GM18873 (cell line): ENCODE results near the gene ST3GAL5.
"Not testable (repeated sequence)": the region's sequence is repeated elsewhere in the genome, so short reads cannot be mapped to it uniquely, and the experiment has no call there.

Source experiments
- ATAC-seq: cut with Tn5 transposase; IDR thresholded peaks from one replicate; pipeline ENCODE4 v1.9.1; 2021; ENCODE audit warnings: mild to moderate bottlenecking, moderate library complexity, moderate number of reproducible peaks; ENCODE audit not compliant: unreplicated experiment, low FRiP score

Gene ST3GAL5

GRCh38 chr2:85894554-85895278 is 5.9 kb upstream of the ST3GAL5 start:
- not testable (repeated sequence) for ATAC-seq

DNA sequence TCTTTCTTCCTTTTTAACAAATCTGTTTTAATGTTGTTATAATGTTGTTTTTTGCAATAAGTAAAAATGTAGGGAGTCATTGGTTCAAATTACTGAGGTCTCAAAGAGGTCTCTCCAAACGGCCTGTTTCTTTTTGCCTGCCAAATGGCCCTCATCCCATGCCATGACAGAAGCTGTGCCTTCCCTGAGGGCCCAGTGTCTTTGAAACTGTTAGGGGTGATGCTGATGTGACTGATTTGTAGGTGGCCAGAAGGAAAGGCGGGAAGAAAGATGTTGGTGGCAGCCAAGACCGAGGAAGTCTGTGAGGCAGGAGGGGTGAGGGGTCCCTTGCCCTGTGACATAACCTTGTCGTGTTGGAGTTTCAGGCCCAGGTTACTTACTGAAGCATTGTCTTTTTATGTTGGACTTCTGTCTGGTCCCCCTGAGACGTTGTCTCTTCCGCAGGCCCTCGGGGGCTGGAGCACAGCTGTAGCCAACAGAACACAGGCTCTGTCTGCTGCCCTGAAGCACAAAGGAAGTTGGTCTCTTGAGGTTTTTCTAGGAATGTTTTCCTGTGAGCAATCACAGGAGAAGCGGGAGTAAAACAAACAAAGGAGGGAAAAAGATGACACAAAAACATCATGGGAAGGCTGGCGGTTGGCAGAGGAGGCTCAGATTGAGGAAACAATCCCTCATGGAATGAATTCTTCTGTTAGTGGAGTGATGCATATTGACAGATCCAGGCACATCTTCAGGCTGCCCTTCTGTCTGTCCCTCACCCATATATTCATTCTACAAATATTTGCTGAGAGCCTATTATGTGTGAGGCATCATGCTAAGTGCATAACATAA is 4.9 kb upstream of the ST3GAL5 start:
- ATAC-seq = no peak

DNA sequence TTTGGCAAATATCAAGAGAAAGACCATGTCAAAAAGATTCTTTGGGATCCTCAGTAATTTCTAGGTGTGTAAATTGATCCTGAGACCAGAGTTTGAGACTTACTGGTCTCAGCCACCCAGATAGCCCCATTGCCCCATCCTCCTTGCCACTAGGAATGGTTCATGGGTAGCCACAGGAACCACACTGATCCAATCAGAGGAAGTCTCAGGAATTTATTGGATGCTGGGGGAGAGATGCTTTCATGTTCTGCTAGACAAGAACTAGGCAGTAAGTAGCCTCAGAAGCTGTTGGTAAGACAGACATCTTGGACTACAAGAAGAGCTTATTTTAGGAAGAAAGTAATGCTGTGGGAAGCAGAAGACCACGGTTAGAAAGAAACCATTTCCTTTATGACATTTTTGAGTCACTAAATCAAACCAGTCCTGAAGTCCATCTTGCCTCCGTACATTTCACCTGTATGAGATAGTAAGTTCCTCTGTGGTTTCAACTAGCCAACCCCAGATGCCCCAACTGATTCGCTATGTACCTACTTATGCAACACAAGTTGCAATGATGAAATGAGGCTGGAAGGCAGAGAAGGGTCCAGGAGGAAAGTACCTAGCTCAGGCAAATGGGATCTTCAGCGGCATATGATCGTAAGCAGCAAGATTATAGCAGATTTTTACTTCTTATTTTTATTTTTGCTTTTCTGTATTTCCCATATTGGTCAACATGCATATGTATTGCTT is 3.6 kb upstream of the ST3GAL5 start:
- no peak for ATAC-seq

DNA sequence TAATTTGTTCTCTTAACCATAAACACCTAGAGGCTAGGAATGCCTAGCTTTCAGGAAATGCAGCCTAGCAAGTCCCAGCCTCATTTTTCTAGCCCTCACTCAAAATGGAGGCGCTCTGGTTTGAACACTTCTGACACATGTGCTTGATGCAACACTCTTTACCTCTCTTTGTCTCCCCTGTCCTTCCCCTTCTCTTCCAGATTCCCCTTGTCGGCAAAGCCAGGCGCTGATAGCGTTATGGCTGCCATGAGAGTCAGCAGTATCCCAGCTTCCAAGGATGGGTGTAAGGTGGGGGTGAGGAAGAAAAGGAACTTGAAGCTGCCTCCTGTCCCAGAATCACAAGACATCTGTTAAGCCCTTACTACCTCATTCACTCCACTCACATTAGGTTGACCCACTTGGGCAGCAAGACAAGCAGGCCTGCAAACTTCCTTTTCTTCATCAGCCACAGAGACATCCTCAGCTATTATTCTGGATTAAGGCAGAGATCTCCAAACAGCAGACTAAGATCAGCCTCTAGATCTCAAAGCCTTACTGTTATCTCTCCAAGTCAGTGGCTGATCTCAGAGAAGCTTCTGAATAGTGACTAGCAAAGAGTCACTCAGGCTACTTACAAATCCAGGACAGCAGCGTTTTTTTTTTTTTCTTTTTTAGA is 1.9 kb upstream of the ST3GAL5 start:
- no peak for ATAC-seq

- ATAC-seq = no peak
These were observed 964 bp upstream of the ST3GAL5 start for GRCh38 chr2:85889627-85890281.

DNA sequence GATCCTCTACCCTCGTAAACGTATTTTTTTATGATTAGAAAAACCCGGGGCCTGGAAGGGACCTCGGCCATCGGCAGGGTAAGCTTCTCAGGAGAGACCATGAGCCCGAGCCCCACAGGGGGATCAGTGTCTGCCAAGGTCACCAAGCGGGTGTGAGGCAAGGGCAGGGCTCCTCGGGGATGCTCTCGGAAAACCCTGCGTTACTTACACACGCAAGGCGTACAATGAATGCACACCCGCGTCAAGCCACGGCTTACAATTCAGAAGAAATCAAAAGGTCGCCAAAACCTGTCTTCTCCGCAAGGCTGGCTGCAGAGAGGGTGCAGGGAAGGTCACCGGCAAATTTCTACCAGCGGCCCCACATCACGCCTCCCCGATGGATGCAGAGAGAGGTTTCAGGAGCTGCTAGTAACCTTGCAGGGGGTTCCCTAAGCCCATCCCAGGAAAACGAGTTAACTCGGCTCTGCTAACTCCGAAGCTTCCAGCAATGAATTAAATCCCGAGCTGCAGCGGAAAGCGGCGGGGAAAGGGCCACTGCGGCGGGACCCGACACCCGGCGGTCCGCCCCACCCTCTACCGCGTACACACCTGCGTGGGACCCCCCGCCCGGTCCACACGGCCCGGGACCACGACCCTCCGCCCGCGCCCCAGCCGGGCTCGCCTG is 638 bp downstream of the ST3GAL5 start:
- peak; percentile 4 for ATAC-seq

DNA sequence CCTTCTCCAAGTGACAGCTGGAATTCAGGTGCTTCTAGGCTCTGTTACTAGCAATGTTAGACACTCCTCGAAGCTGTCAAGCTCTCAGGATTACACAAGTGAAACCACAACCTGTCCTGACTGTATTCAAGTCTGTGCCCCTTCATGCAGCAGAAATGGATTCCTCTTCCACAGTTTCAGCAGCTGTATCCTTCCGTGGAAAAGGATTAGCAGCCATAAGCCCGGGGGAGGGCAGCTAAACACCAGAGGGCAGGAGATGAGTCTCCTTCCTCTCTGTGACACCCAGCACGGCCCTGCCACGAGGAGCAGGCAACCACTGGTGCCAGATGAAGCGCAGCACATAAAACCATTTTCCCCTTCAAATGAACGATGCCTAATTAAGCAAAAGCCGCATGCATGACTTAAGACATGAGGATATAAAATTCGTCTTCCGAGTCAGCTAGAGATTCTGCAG is 1.2 kb downstream of the ST3GAL5 start:
- no peak for ATAC-seq

DNA sequence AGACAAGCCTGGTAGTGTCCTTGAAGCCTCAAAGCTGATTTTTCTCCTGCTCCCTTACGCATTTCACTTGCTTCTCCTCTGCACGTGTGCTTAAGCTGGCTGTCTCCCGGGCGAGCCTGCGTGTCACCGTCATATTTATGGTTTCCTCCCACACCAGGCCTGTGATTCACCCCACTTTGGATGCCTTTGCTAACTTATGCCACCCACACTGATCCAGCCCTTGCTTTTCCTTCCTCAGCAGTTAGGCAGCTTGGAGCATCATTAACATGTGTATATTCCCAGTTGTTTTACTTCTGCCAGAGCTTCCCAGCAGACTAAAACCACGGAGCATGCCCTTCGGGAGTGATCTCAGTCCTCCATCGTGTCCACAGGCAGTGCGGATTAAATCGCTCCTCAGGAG is 2.2 kb downstream of the ST3GAL5 start:
- no peak for ATAC-seq

GRCh38 chr2:85886141-85886540 is 2.6 kb downstream of the ST3GAL5 start:
- ATAC-seq = no peak

DNA sequence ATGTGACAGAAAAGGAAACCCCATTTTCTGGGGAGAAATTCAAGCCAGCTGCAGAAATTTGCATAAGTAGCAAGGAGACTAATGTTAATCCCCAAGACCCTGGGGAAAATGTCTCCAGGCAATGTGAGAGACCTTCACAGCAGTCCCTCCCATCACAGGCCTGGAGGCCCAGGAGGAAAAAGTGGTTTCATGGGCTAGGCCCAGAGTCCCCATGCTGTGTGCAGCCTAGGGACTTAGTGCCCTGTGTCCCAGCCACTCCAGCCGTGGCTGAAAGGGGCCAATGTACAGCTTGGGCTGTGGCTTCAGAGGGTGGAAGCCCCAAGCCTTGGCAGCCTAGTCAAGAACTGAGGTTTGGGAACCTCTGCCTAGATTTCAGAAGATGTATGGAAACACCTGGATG is 7.0 kb downstream of the ST3GAL5 start:
- not testable (repeated sequence) for ATAC-seq

DNA sequence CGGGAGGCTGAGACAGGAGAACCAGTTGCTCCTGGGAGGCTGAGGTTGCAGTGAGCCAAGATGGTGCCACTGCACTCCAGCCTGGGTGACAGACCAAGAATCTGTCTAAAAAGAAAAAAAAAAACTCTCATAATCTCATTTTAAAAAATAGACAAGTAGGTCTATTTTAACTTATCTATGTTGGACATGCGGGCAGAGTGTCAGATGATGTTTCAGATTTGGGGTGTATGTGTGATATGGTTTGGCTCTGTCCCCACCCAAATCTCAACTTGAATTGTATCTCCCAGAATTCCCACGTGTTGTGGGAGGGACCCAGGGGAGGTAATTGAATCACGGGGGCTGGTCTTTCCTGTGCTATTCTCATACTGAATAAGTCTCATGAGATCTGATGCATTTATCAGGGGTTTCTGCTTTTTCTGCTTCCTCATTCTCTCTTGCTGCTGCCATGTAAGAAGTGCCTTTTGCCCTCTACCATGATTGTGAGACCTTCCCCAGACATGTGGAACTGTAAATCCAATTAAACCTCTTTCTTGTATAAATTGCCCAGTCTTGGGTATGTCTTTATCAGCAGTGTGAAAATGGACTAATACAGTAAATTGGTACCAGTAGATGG is 8.0 kb downstream of the ST3GAL5 start:
- not testable (repeated sequence) for ATAC-seq

DNA sequence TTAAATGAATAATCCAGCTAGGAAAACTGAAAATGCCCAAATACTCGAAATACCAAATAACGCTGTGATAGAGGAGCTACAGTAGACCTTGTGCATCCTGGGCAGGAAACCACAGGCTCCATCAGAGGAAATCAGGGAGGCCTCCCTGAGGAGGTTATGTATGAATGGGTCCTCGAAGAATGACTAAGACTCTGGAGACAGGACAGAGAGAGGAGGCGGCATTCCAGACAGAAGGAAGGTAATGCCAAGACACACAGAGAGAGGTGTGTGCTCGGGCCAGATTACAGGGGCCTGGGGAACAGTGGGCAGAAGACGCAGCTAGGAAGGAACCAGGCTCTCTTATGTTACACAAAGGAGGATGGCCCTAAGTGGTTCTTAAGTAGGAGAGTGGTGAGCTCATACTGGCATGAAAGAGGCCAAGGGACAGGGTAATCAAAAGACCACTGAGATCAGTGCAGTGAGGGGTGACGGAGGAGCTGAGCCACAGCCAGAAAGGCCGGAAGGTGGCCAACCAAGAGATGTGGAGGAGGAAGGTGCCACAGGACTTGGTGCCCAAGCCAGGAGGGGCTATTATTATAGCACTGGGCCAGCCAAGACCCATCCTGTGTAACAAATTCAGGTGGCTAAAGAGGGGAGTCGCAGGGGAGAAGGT is 9.9 kb downstream of the ST3GAL5 start:
- no peak for ATAC-seq

DNA sequence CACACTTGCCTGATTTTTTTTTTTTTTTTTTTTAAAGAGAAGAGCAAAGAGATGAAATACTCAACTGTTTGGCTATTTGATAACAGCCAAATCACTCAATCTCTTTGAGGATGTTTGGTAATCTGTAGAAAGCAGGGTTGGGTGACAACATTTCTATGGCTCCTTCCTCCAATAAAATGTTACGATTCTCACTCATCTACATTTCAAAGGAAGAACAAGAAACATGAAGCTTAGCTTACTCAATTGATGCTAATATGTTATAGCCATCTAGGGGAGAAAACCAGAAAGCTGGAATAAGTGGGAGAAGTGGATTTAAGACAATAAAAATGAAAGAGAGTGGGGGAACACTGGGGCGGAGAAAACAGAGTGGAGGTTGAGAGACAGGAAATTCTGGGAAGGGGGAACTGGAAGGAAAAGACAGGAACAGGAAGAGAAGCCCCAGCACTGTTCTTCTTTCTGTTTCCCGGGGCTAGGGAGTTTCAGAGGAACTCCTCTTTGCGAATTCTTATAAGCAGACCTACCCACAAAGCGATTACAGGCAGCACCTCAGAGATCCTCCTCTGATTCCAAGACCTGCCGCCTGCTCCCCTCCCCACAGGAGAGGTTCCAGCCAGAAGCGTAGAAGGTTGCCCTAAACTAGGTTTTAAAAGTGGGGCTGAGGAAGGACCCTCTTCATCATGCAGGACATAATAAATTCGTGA is 13.3 kb downstream of the ST3GAL5 start:
- ATAC-seq = no peak

- ATAC-seq = no peak
These were observed 15.1 kb downstream of the ST3GAL5 start for GRCh38 chr2:85873679-85874078.

DNA sequence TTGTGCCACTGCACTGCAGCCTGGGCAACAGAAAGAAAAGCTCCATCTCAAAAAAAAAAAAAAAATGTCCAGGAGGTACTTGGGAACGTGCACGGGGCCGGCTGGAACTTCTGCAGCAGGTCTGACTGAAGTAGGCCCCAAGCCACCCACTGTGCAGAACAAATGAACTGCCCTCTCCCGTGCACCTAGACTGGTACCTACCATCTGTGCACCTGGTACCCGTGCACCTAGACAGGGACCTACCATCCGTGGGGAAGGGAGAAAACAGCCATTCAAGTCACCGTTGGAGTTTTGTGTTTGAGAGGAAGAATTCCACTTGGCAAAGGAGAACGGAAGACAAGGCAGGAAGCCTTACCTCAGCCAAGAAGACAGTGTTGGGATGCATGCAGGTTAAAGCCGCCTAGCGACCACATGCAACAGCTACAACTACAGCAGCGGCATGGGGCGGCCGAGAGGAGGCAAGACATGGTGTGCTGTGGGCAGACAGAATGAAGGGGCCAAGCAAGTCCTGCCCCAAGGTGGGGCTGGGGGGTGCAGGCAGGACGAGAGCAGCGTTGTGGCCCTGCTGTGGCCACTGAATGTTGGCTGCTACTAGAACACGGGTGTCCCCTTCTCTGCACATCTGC is 16.1 kb downstream of the ST3GAL5 start:
- ATAC-seq = no peak

GRCh38 chr2:85871494-85872164 is 17.2 kb downstream of the ST3GAL5 start:
- no peak for ATAC-seq

DNA sequence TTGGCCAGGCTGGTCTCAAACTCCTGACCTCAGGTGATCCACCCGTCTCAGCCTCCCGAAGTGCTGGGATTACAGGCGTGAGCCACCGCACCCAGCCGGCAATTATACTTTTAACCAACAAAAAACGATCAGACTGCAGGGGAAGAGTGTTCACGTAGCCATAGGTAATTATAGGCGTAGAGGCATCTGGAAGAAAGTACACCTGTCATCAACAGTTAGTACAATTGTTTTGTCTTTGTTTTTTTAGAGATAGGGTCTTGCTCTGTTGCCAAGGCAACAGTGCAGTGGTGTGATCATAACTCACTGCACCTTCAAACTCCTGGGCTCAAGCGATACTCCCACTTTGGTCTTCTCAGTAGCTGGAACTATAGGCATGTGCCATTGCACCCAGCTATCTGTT is 20.0 kb downstream of the ST3GAL5 start:
- ATAC-seq = no peak
